GM21825 (cell line): Measurements from ENCODE around the gene LRP2.
A peak's percentile ranks its signal among the peaks of the same experiment; 100 is the strongest.
"Not testable (repeated sequence)": the region's sequence is repeated elsewhere in the genome, so short reads cannot be mapped to it uniquely, and the experiment has no call there.

Source experiments
- ATAC-seq: cut with Tn5 transposase; IDR thresholded peaks from one replicate; pipeline ENCODE4 v1.9.1; 2021; ENCODE audit warnings: mild to moderate bottlenecking, moderate library complexity; ENCODE audit not compliant: unreplicated experiment

The LRP2 gene

DNA sequence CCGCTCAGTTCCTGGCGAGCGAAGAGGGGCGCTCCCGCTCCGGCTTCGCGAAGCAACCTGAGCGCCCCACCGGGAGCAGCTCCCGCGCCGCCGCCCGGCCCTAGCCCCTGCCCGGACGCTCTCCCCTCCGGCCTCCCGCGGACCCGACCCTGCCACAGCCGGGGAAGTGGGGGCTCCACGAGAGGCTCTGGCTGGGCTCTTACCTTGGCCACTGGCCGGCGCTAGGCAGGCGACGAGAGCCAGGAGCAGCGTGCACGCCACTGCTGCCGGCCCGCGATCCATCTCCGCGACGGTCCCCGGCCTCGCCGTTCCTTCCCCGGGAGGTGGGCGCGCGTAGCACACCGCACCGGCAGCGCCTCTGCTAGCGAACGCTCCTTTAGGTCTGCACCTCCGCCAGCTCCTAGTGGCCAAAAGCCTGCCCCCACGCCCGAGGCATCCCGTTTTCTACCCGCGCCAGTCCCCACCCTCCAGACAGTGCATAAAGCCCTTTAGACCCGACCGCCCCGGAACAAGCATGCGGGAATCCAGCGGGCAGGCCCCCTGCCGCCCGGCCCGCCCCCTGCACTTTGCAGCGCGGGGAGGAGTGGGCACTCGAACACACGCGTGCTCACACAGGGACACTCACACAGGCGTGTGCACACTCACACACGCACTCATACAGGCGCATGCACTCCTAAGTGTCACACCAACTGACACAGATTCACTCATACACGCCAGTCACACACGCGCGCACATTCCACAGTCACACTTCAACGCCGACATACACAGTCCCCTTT lies at the start of gene LRP2:
Gene LRP2, minus strand, starts transcription at position 417 of the 776 bp plus-strand sequence. Its CDS starts 135 bp downstream, at position 282.
- no peak for ATAC-seq

DNA sequence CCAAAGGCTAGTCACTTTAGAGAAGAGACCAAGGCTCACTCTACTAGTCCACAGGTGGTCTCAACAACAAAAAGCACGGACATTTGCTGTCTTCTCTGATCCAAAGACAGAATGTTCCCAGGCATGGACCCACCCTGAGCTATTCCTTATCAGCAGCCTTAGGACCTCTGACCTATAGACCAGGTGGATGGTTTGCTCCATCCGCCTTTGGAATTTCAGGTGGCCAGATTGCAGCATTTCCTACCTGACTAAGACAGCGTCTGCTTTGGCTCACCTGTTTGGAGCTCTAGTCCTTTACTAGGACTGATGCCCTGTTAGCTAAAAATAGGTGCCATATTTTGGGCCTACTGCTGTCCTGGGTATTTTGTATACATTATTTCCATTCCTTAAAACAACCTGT lies 44.6 kb upstream of the LRP2 start:
- no peak for ATAC-seq

DNA sequence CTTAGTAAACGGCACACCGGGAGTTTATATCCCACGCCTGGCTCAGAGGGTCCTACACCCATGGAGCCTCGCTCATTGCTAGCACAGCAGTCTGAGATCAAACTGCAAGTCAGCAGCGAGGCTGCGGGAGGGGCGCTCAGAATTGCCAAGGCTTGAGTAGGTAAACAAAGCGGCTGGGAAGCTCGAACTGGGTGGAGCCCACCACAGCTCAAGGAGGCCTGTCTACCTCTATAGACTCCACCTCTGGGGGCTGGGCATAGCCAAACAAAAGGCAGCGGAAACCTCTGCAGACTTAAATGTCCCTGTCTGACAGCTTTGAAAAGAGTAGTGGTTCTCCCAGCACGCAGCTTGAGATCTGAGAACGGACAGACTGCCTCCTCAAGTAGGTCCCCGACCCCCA lies 37.2 kb upstream of the LRP2 start:
- not testable (repeated sequence) for ATAC-seq

DNA sequence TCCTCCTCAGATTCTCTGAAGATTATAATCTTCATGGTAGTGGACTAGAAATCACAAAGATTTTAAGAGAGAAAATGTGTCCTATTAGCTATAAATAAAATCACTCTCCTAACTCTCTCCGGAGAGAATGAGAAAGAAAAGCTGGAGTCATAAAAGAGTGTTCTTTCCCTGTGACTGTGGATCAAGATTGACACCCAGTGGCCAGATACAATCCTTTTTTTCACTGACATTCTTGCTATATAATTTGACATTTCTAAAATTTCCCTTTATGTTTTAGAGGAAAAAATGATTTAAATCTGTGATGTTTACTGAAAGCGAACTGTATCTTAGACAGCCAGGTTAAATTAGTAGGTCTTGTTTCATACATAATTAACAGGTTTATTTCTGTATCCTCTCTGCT lies 35.4 kb upstream of the LRP2 start:
- ATAC-seq = no peak

DNA sequence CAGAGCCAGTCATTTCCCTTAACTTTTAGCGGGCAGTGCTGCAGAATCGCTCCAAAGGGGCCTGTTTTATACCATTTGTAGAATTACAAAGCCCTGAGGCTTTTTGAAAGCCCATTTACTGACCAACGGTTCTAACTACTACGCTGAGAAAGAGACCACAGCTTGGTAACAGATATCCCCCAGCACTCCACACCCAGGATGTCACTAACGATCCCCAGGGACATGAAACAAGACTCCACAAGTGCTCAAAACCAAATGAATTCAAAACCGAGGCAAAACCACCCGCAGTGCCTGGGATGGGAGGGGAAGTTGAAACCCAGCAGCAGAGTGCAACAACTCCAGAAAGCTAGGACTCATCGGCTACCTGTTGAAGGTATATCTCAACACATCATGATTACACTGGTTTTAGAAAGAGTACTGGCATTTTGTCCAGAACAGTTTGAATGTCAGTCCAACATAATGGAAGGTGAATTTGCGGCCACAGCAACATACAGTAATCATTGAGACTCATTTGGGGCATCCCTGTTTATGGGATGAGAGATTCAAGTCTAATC lies 33.6 kb upstream of the LRP2 start:
- ATAC-seq = no peak

DNA sequence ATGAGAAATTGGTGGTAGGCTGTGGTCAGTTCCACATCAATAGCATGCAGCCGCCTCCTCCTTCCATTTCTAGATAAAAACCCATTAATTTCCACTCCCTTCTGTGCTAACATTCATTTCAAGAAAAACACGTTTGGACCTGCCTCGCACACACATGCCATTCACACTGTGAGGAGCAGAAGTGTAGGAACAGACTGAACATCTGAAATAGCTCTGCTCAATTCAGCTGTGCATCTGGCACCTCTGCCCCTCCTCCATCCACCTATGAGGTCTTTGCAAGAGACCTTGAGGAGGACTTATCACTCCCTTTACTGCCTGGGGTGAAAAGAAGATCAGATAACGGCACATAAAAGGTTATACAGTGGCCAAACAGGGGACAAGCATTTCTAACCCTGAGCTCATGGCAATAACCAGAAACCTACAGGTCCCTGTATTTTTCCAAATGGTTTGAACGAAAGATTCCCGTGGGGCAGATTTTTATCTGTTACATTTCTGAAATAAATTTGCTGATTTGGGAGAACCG lies 30.8 kb upstream of the LRP2 start:
- no peak for ATAC-seq

DNA sequence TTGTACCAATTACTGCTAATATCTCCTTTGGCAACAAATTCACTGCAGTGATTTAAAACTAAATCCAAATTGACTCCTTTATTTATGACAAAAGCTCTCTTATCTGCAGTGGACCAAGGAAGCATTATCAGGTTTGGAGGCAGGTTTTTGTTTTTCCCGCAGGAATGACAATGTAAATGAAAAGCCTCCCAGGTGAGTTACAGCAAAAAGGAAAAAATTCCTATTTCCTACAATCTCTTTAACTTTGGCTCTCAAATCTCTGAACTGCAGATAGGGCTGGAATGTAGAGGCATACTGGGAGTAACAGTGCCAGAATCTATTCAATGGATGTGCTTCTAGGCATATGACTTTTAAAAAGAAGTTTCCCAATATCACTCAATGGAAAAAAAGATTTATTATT lies 28.9 kb upstream of the LRP2 start:
- ATAC-seq = no peak

DNA sequence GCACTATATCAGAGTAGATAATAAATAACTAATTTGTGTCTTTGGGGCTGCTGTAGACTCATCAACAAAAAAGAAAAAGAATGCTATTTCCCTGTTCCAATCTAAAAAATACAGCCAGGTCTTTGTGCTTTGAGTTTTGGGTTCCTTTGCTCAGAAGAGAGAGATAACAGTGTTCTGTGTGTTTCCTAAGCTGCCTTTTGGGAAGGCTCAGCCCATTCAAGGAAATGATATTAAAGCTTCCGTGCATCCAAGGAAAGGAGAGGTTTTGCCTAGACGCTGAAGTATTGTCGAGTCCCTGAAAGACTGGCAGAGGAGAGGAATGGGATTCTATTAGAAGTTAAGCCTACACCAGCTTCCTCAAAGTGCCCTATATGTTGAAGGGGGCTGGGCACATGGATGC lies 25.8 kb upstream of the LRP2 start:
- ATAC-seq = no peak

DNA sequence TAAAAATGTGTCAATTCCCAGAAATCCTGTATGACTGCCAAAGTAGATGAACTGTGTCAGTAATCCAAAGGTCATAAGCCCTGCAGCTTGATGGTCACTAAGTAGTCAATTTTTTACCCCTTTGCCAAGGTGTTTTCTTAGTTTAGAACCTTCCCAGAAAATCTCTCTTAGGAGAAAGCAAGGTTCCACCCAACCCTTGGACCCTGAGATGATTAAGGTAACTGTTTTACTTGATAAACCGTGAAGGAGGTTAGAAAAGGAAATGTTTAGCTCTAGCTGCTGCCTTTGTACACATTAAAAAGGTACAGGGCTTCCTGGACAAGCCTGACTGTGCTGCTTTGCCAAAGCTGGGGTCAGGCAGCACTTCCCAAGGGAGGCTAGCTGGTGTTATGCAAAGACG lies 24.4 kb upstream of the LRP2 start:
- no peak for ATAC-seq

DNA sequence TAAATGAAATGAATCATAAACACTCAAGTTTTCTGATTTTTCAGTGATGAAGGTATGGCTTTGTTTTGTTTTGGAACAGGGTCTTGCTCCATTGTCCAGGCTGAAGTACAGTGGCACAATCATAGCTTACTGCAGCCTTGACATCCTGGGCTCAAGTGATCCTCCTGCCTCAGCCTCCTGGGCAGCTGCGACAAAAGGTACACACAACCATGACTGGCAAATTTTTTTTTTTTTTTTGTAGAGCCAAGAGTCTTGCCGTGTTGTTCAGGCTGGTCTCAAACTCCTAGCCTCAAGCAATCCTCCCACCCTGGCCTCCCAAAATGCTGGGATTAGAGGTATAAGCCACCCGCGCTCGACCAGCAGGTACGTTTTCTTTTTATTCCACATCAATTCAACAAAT lies 22.5 kb upstream of the LRP2 start:
- no peak for ATAC-seq

DNA sequence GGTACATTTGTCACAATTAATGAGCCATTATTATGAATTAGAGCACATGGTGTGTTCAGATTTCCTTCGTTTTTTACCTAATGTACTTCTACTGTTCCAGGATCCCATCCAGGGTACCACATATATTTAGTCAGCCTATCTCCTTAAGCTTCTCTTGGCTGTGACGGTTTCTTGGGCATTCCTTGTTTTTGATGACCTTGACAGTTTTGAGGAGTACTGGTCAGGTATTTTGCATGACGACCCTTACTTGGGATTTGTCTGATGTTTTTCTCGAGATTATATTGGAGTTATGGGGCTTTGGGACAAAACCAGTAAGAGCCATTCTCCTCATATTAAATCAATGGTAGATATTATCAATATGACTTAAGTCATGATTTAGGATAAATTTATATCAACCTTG lies 10.2 kb upstream of the LRP2 start:
- ATAC-seq = no peak

DNA sequence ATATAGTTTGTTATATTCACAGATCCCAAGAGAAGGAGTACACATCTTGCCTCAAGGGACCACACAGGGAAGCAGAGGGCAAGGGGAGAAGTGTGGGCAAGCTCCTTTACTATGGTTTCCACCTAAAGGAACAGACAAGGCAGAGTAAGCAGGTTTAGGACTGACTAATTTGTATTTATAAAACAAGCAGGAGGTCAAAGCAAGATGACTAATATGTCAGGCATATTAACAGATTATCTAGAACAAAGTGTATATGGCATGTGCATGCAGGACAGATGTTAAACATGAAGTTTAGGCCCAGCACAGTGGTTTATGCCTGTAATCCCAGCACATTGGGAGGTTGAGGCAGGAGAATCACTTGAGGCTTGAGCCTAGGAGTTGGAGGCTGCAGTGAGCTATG lies 3.7 kb upstream of the LRP2 start:
- ATAC-seq = no peak

DNA sequence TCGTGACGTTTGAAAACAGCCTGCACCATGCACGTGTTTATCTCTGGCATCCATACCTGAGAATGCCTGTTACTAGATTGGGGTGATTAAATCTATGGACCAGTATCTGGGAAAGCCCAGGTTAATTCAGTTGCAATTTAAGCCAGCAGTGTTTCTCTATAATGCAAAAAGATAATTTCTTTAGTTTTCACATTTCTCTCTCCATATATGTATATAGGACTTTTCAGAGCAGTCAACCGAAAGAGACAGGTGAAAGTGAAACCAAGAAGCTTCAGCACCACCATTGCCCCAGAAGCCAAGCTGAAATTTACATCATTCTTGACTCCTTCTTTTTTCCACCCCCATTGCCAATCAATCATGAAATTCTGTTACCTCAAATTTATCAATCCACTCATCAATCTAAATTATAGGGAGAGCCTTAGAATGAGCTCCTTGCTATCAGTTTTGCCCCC lies 2.7 kb upstream of the LRP2 start:
- ATAC-seq = no peak

DNA sequence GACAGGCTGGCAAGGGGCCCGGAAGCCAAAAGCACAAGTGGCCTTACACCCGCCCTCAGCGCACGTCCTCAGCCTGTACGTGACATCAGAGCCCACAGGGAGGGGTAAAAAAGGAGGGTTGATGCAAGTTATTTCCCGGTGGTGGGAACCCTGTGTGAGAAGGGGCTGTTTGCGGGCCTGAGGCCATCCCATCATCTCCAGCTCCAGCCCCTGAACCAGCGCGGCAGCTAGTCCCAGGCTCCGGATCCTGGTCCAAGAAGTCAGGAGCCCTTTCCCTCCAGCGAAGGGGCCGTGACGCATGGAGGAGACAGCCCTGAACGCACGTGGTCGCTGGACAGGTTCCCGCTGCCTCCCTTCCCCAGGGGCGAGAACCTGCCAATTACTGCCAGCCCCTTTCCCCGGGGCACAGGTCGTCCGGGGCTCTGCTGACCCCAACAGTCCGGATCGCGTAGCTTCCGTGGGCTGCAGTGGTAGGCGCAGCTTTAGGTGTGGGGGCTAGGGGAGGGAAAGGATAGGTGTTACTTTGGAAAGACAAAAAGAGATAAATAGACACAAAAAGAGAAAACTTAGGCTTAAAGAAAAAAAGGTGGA lies 1.3 kb upstream of the LRP2 start:
- peak; percentile 39 for ATAC-seq

DNA sequence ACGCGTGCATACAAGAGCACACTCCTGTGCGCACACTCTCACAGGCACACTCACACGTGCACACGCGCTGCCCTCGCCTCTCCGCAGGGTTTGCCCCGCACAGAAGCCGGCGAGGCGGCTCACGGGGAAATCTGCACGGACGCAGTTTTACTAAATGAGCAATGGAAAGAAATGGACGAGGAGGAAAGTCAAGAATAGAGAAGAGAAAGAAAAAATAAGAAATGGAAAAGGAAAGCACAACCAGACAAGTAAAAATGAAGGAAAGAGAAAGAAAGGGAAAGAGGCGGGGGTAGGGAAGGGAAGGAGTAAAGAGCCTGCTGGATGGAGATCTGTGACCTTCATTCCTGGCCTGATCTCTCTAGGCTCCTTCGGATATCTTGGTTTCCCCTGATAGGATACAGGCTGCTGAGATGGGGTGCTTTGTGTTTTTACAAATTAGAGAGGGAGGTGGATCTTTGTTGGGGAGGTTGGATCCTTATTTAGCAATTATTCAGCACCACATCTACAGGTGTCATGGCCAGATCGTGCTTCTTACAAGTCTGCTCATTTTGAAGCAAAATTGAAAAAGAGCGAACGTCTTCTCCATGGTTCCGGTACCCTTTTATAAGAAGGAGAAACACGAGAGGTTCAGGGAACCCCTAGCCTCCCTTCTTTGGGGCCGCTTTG lies 693 bp upstream of the LRP2 start:
- no peak for ATAC-seq

DNA sequence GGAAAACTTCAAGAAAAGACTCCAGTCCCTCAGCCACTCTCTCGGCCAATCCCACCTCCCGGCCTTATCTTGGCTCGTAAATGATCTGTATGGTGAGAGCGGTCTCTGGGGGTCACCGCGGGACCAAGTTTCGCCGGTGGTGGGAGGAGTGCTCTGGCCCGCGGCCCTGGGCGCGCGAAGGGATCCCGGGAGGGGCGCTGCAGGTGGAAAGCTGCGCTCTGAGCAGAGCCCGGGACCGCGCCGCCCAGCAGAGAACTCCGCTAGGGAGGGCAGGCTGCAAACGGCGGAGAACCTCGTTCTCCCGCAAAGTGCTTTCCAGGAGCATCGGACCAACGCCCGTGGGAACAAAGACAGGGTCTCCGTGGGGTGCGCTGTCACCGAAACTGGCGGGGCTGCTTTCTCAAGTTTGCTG lies 622 bp downstream of the LRP2 start:
- no peak for ATAC-seq

DNA sequence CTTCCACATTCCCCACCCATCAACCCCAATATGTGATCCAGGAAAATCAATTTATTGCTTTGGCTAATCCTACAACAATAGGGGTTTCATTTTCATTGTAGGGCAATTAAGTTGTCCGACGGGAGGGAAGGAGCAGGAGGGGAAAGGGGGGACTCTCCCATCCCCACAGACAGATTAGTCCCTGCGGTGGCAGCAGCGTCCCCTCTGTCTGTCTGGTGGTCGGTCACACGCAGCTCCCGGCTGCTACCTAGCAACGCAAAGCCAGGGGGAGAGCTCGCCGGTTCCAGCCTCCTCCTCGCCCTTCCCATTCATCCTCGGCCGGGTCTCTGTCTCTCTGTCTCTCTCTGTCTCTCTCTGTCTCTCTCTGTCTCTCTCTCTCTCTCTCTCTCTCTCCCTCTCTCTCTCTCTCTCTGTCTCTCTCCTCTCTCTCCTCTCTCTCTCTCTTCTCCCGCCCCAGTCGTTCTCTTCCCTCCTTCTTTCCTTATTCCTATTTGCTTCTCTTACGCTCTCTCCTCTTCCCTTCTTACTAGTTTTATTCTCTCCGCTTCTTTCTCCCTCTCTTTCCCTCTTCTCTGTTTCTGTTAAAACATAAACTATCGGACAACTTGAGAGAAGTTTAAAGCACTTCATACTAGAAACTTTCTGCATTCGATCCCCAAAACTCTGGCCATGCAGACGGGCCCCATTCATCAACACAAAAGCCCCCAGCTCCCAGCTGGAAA lies 1.2 kb downstream of the LRP2 start:
- ATAC-seq = no peak

DNA sequence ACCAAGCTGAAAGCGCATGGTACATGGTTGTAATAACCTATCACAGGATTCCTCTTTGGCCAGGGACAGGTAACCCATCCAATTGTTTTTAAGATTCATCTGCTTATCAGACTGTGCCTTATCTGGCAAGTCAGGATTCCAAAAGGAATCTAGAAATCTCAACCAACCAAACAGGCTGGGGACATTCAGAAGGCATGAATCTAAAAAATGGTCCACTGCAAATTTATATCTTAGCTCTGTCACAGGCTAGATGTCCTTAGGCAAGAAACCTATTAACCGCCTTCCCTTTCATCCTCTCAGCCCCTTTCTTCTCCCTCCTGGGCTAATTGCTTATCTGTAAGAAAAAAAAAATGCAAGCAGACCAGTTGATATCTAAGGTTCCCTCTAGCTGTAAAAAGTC lies 4.3 kb downstream of the LRP2 start:
- ATAC-seq = no peak

DNA sequence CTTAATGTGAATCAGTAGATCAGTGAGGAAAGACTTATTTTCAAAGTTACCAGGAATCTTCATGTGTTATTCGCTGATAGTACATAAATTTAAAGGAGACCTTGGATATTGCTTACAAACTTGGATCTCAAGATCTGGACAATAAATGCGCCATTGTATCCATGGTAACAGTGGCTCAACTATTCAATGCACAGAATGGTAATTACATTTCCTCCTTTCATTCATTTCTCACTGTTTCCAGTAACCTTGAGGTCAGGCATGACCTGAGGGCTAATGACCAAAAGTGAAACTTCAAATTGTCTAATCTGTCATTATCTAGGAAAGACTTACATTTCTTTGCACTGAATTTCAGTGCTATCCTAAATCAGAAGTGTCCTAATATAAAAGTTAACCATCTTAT lies 8.1 kb downstream of the LRP2 start:
- no peak for ATAC-seq

DNA sequence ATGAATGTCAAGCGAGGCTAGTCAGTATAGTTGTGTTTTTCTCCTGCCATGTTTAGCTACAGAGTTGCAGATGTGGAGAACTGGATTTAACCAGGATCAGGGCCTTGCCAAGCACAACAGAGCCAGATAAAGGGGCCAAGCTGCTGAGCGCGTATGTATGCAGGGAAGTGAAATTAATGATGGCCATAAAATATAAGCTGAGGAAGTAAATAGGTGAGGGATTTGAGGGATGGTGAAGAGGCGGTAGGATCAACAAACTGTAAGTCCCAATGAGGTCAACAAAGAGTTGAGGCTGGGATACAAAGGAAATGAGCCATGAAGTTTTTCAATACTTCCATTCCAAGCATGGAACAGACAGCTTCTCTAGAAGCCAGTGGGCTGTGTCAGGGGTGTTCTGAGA lies 10.6 kb downstream of the LRP2 start:
- ATAC-seq = no peak

DNA sequence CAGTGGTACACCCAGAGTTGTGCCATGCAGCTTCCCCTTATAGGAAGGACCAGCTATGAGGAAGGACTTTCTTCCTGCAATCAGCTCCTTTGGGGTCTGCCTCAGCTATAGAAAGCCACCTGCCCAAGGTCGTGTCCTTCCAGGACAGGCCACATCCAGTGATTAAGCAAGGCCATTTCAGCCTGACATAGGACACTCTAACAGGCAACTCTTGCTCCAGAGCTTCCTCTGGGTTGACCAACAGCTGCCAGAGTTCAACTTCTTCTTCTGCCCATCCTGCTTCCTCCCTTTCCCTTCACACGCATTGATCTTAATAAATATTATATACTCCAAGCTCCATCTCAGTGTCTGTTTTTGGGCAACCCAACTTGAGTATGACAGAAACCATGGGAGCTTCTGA lies 12.8 kb downstream of the LRP2 start:
- no peak for ATAC-seq
